SHP77 treated with DMSO at 0.1 percent for 48 hours (cell line): ENCODE data around the gene SYP.

Experiments used
- DNase-seq: peaks from one replicate; lab custom pipeline; 2025; lab: John Stamatoyannopoulos, UW

SYP gene

GRCh38 chrX:49220100-49220499 lies 20.1 kb upstream of the SYP start:
- DNase-seq: no peak

GRCh38 chrX:49214996-49215526 lies 15.1 kb upstream of the SYP start:
- DNase-seq: no peak

DNA sequence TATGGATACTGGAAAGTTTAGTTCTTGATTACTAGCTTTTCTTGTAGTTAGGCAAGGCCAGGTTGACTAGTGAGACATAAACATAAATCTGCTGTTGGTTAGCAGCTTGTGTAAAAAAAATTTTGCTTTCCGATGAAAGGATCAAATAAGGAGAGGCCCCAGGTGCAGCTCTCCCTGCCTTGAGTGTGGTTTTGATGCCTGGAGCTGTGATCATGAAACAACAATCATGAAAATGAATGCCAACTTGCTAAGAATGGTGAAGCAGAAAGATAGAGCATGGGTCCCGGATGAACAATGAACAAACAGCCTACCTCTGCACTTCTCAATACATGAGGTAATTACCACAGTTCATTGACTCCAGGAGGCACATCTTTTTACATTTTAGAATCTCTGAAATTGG lies 14.4 kb upstream of the SYP start:
- DNase-seq: no peak

DNA sequence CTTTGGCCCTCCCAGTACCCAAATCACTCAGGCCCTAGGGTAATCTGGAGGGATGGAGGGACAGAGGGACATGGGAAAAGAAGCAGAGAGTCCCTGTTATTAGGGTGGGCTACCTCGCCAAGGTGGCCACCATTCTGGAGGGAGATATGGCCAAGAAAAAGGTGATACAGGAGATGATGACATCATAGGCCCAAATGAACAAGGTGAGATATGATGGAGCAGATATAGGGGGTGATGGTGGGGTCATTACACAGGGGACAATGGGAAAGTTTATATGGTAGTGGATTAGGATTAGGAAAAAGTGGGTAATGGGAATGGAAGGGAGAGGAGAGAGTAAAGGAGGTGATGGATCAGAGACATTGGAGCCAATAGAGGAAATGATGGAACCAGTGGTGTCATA lies 12.9 kb upstream of the SYP start:
- no peak for DNase-seq

GRCh38 chrX:49212209-49212608 lies 12.2 kb upstream of the SYP start:
- no peak for DNase-seq

DNA sequence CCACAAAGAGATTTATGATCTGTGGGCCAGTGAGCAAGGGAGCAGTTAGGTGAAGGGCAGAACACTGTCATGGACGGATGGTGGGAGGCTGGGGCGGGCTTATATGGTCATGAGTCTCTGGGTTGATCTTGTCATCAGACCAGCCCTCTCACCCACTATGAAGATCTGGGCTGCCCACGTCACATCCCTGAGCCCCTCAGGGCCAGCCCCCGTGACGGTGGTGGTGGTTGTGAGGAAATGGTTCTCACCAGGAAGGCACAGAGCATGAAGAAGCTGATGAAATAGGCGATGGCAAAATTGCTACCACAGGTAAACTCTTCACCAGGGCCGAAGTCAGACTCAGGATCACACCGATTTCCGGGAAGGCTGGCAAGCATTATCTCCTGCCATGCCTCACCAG lies 11.1 kb upstream of the SYP start:
- DNase-seq: no peak

DNA sequence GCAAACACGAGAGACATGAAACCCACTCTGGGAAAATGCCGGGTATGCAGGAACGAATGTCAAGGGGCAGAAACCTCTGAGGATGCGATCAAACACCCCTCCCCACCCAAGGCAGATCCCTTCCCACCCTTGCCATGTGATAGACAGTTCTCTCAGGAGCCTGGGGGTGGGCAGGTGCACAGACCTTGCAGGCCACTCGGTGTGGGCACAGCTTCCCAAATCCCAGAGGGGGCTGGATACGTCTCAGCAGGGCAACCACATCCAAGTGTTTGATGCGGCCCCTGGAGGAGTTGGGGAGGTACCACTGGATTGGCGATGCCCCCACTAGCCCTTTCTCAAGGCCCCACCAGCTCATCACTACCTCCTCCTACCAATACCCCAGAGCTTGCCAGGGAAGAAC lies 10.4 kb upstream of the SYP start:
- DNase-seq: no peak

DNA sequence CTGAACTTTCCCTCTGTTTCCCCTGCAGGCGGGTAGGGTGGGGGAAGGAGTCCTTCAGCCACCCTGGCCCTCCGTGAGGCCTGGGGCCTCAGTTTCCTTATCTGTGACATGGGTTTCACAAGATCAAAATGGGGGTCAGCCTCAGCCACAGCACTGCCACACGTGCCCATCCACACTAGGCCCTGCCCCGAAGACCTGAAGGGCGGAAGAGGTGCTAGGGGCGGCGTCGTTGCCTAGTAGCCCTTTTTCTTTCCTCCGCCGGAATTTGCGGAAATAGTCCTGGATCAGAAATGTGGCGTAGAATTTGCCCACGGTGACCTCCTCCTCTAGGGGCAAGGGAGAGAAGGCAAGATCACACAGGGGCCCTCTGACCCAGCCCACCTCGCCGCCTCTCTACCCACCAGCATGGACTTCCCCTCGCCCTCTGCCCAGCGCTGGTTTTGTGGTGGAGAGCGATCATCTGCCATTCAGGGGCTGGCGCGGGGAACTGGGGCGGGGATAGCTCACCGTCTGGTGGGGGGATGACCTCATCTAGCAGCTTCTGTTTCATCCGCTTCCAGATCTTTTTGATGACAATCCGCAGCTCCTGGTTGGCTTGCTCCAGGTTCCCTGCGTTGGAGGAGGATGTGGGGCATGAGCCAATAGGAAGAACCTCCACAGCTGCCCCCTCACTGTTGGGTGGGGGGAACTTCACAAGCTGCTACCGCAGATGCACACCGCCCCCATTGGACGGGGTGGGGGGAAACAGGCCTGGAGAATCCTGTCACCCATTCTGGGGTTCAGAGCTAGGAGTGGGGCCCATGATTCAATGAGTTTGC lies 9.7 kb upstream of the SYP start:
- no peak for DNase-seq

GRCh38 chrX:49208399-49208798 lies 8.4 kb upstream of the SYP start:
- DNase-seq: no peak

DNA sequence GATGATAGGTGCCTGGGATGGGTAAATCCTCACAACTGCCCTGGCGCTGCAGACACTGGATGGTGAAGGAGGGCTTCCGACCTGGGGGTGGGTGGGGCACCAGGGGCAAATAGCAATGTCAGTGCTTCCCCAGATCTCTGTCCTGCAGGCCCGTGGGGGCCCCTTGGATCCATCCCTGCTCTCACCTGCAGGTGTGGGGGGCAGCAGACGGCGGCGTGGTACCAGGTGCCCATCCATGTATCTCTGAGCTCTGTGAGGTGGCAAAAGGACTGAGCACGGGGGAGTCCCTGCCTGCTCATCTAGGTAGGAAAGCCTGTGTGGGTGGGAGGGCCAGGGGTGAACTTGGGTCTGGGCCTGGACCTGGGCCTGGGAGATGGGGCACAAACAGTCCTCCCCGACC lies 6.5 kb upstream of the SYP start:
- DNase-seq: no peak

DNA sequence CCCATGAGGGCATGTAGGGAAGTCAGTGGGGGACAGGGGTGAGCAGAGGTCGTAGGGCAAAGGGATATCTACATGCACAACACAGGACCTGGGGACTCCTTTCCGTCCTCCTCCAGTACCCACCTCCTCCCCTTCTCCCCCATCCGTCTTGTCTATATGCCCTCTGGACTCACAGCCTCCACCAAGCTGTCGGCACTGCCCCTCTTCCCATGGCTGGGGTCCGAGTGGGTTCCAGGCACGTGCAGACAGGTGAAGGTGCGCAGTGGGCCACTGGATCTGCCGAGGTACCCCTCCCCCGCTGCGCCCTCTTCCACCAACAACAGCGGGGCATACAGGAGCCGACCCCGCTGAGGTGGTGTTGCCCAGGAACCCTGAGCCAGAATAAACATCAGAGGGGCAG lies 5.5 kb upstream of the SYP start:
- no peak for DNase-seq

- DNase-seq: no peak
Observed at GRCh38 chrX:49204709-49205108, 4.7 kb upstream of the SYP start.

GRCh38 chrX:49204017-49204416 lies 4.0 kb upstream of the SYP start:
- no peak for DNase-seq

- no peak for DNase-seq
Observed at GRCh38 chrX:49203536-49203935, 3.5 kb upstream of the SYP start.

DNA sequence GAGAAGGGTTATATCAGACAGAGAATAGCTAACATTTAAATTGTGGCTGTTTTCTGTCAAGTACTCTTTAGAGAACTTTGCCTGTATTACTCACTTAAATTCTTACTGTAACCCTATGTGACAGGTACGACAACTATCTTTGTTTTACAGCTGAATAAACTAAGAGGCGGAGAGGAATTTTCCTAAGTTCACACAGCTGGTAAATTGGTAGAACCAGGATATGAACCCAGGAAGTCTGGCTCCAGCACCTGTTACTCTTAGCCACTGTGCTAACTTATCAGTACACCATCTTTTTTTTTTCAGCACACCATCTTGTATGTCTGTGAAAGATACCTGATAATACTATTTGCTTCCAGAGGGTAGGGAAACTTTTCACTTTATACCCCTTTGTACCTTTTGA lies 2.0 kb upstream of the SYP start:
- no peak for DNase-seq

DNA sequence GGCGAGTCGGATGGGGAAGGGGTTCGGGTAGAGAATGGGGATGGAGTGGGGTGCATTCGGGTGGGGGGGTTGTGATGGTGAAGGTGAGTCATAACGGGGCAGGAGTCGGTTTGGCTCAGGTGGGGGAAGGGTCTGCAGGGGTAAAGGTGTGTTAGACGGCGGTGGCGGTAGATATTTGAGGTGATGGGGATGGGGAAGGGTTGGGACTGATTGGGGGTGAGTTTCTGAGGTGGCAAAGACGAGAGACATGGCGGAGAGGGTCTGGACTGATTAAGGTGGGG lies 738 bp downstream of the SYP start:
- DNase-seq: no peak

- DNase-seq: no peak
Observed at GRCh38 chrX:49198540-49199314, 1.3 kb downstream of the SYP start.

- DNase-seq: no peak
Observed at GRCh38 chrX:49197543-49198087, 2.4 kb downstream of the SYP start.

DNA sequence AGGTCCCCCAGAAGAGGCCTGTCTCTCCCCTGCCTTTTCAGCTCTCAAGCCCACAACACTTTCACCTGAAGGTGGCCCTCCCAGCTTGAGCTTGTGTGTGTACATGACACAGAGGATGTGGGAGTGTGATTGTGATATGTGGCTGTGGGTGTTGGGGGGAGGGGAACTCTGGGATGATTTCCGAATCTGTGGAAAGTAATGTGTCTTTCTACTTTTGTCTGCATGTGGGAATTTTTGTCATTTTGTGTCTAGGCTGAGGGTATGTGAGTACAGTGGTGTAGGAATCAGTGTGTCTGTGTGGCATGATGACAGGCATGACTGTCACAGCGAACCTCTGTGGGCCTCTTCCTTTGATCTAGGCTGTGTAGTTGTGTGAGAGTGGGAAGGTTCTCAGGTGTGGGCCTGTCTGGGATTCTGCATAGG lies 6.4 kb downstream of the SYP start:
- DNase-seq: no peak

- DNase-seq: no peak
Observed at GRCh38 chrX:49192722-49193328, 7.2 kb downstream of the SYP start.

GRCh38 chrX:49191574-49192011 lies 8.4 kb downstream of the SYP start:
- DNase-seq: no peak

DNA sequence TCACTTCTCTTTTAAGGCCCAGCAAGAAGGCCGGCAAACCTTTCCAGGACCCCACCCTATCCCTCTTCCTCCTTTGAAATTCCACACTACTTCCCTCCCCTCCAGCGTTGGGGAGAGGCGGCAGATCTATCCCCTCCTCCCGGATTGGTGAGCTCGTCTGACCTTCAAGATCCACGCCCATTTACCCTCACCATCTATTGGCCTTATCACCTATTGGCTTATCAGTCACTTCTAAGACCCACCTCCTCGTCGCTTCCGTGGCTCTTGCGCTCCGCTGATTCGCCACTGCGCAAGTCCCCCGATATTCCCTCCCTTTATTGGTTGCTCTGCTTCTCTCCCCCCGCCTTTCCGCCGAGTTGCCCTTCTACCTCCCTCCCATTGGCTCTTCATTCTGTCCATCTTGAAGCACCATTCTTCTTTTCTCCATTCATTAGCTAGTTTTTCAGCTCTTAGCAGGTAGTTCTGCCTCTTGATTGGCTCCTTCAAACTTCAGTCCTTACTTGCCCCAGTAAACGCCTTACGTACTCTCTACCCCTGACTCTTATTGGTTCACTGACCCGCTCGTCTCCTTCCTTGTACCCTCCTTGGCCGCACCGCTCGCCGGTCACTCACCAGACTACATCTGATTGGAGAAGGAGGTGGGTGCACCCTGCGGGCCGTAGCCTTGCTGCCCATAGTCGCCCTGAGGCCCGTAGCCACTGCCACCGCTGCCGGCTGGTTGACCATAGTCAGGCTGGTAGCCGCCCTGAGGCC lies 9.0 kb downstream of the SYP start:
- peak; percentile 95 for DNase-seq
